OCI-LY7 (cell line): ENCODE measurements around the gene DNAH14.

Experiments used
- EZH2phosphoT487 ChIP-seq: fragments of 200-600 bp; sonication (generic); IDR thresholded peaks from 2 replicates; pipeline ENCODE4 v1.6.1; 2018; ENCODE audit warnings: low read depth, borderline replicate concordance, mild to moderate bottlenecking, mixed run types, antibody characterized with exemption, low read length, moderate library complexity, mixed read lengths
- TF ChIP-seq, protein P1 (sequence below): fragments of 200-600 bp; sonication (generic); conservative IDR thresholded peaks from 2 replicates; pipeline ENCODE4 v1.5.1; 2014; ENCODE audit warnings: mild to moderate bottlenecking, antibody characterized with exemption, low read length, moderate library complexity, mixed read lengths

DNA sequence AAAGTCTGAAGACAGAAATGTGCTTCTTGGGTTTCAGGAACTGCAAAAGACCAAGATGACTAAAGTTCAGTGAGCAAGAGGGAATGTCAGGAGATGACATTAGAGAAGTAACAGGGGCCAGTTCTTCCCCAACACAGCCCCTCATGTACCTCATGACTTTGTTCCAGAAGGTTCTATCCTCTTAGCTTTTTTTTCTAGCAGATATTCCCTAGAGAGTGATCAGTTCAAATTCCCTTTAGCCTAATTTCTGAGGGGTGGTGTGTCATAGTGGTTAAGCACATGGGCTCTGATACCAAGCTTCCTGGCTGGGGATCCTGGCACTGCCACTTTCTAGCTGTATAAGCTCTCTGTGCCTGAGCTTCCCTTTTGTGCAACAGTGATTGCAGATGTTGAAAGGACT is 390.4 kb downstream of the DNAH14 start:
- TF ChIP-seq, protein P1, sequence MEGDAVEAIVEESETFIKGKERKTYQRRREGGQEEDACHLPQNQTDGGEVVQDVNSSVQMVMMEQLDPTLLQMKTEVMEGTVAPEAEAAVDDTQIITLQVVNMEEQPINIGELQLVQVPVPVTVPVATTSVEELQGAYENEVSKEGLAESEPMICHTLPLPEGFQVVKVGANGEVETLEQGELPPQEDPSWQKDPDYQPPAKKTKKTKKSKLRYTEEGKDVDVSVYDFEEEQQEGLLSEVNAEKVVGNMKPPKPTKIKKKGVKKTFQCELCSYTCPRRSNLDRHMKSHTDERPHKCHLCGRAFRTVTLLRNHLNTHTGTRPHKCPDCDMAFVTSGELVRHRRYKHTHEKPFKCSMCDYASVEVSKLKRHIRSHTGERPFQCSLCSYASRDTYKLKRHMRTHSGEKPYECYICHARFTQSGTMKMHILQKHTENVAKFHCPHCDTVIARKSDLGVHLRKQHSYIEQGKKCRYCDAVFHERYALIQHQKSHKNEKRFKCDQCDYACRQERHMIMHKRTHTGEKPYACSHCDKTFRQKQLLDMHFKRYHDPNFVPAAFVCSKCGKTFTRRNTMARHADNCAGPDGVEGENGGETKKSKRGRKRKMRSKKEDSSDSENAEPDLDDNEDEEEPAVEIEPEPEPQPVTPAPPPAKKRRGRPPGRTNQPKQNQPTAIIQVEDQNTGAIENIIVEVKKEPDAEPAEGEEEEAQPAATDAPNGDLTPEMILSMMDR = no peak
- TF ChIP-seq EZH2phosphoT487 = no peak
